HepG2 (cell line): ENCODE data around the gene FRMPD3. TPM values are rescaled to one million over a fixed set of nuclear protein-coding genes. Genes with fewer than 3 reads are reported as not detected.

Experiments
- ATAC-seq: fragments of 200-7000 bp; cut with Tn5 transposase; 3 replicates; pipeline ENCODE4 v1.9.1; 2020; ENCODE audit warnings: mild to moderate bottlenecking, moderate library complexity
- BruUV-seq: library from RNA; stranded (reverse); fragments of 400-500 nt; replicated peaks from 2 replicates; lab custom pipeline; 2021; lab: Mats Ljungman, UMichigan
- CTCF ChIA-PET: fragments of 300-600 bp; formaldehyde crosslinking; extraction: SDS; loops from one replicate; lab custom pipeline; 2021; ENCODE audit warnings: low total read pairs, inconsistent platforms, low intra/inter-chr PET ratio; lab: Yijun Ruan, JAX
- POLR2A ChIA-PET: fragments of 350-600 bp; sonication (Branson Sonifier 250); formaldehyde crosslinking; loops from one replicate; lab custom pipeline; 2020; ENCODE audit warnings: antibody characterized with exemption, inconsistent platforms; lab: Yijun Ruan, JAX
- DNase-seq: peaks from one replicate; pipeline ENCODE4 v3.0.0-alpha.2; 2015; ENCODE audit warnings: low spot score
- FAIRE-seq: peaks from 3 replicates; lab custom pipeline; 2011; peaks lifted over from hg19 to GRCh38; lab: Jason Lieb, UNC
- H2AFZ ChIP-seq: one replicate; pipeline ENCODE4 v1.6.1; 2011; ENCODE audit warnings: low read length, inconsistent platforms
- H3K27ac ChIP-seq: fragments of 300-600 bp; 3 replicates; pipeline ENCODE4 v1.8.0; 2011; ENCODE audit warnings: mixed run types, mild to moderate bottlenecking, mixed read lengths, low read length, inconsistent platforms; ENCODE audit not compliant: insufficient read depth; ENCODE audit errors: extremely low read length
- H3K27me3 ChIP-seq, 2 experiments: fragments of 200-600 bp in 1 of 2; 2 replicates in 1 of 2; 3 replicates in 1 of 2; pipeline versions ENCODE4 v1.6.0 to v1.8.0; 2011; ENCODE audit warnings: low read length in 2 of 2, mild to moderate bottlenecking in 2 of 2, moderate library complexity in 2 of 2, inconsistent platforms in 1 of 2; ENCODE audit not compliant: insufficient read depth in 2 of 2, control insufficient read depth in 1 of 2
- H3K36me3 ChIP-seq, 2 experiments: fragments of 200-600 bp in 1 of 2; replicated peaks in 1 of 2; 2 replicates in 1 of 2; 3 replicates in 1 of 2; pipeline versions ENCODE4 v1.5.1 to v1.8.0; 2011; ENCODE audit warnings: low read length in 2 of 2, inconsistent platforms in 1 of 2; ENCODE audit not compliant: insufficient read depth in 2 of 2, control insufficient read depth in 1 of 2
- H3K4me1 ChIP-seq: 2 replicates; pipeline ENCODE4 v1.5.1; 2012; ENCODE audit warnings: low read length, inconsistent platforms; ENCODE audit not compliant: insufficient read depth
- H3K4me2 ChIP-seq: 2 replicates; pipeline ENCODE4 v1.6.0; 2011; ENCODE audit warnings: low read depth, low read length, inconsistent platforms
- H3K4me3 ChIP-seq, 3 experiments: fragments of 200-600 bp in 1 of 3; sonication (generic), shearing (Covaris generic) in 1 of 3; replicated peaks in 1 of 3; 2 replicates each; pipeline ENCODE4 v1.5.1; 2011 to 2016; ENCODE audit warnings: low read length in 3 of 3, inconsistent platforms in 2 of 3, low read depth in 2 of 3, mild to moderate bottlenecking in 2 of 3, control low read depth in 1 of 3, mixed read lengths in 1 of 3; ENCODE audit not compliant: insufficient read depth in 1 of 3
- H3K79me2 ChIP-seq: one replicate; pipeline ENCODE4 v1.6.1; 2011; ENCODE audit warnings: low read length, inconsistent platforms; ENCODE audit not compliant: insufficient read depth
- H3K9ac ChIP-seq: 2 replicates; pipeline ENCODE4 v1.6.0; 2011; ENCODE audit warnings: mild to moderate bottlenecking, low read depth, low read length, inconsistent platforms; ENCODE audit not compliant: insufficient read depth
- H3K9me3 ChIP-seq: 2 replicates; pipeline ENCODE4 v1.5.1; 2012; ENCODE audit warnings: mild to moderate bottlenecking, low read length
- H4K20me1 ChIP-seq: 2 replicates; pipeline ENCODE4 v1.6.0; 2011; ENCODE audit warnings: inconsistent platforms, mild to moderate bottlenecking, low read length, moderate library complexity; ENCODE audit not compliant: insufficient read depth
- CREB3 ChIP-seq: sonication (generic); formaldehyde crosslinking; IDR thresholded peaks from 2 replicates; pipeline ENCODE4 v1.5.0; 2020; ENCODE audit warnings: missing genetic modification reagents
- DR1 ChIP-seq: sonication (generic); formaldehyde crosslinking; IDR thresholded peaks from 2 replicates; pipeline ENCODE4 v1.8.0; 2021; ENCODE audit warnings: mild to moderate bottlenecking, missing genetic modification reagents, inconsistent platforms
- ELF4 ChIP-seq: sonication (generic); formaldehyde crosslinking; IDR thresholded peaks from 2 replicates; pipeline ENCODE4 v1.5.0; 2020; ENCODE audit warnings: missing genetic modification reagents, mild to moderate bottlenecking, moderate library complexity, borderline replicate concordance
- ETS1 ChIP-seq: sonication (generic); formaldehyde crosslinking; IDR thresholded peaks from 2 replicates; pipeline ENCODE4 v1.4.0; 2020; ENCODE audit warnings: missing genetic modification reagents
- FOXK2 ChIP-seq: fragments of 450-650 bp; IDR thresholded peaks from 2 replicates; pipeline ENCODE4 v1.6.1; 2016
- HNRNPUL1 ChIP-seq: fragments of 200-400 bp; formaldehyde crosslinking; IDR thresholded peaks from 2 replicates; pipeline ENCODE4 v1.6.1; 2017; ENCODE audit warnings: low read depth, mild to moderate bottlenecking, low read length, moderate library complexity
- JUND ChIP-seq: sonication (generic); formaldehyde crosslinking; IDR thresholded peaks from 2 replicates; pipeline ENCODE4 v1.8.0; 2022; ENCODE audit warnings: mild to moderate bottlenecking, missing genetic modification reagents
- LRRFIP1 ChIP-seq: sonication (generic); formaldehyde crosslinking; conservative IDR thresholded peaks from 2 replicates; pipeline ENCODE4 v1.4.0; 2020; ENCODE audit warnings: missing genetic modification reagents
- MATR3 ChIP-seq: sonication (generic); formaldehyde crosslinking; IDR thresholded peaks from 2 replicates; pipeline ENCODE4 v1.4.0; 2020; ENCODE audit warnings: missing genetic modification reagents
- MBNL3 ChIP-seq: fragments of 250-450 bp; sonication (Bioruptor Pico); conservative IDR thresholded peaks from 2 replicates; pipeline ENCODE4 v1.8.0; 2022; ENCODE audit warnings: mild to moderate bottlenecking, inconsistent platforms
- PRMT3 ChIP-seq: sonication (generic); formaldehyde crosslinking; IDR thresholded peaks from 2 replicates; pipeline ENCODE4 v1.8.1; 2022; ENCODE audit warnings: low read depth, mild to moderate bottlenecking, moderate library complexity, missing genetic modification reagents, borderline replicate concordance
- TEAD3 ChIP-seq: optimal IDR thresholded peaks from 2 replicates; pipeline ENCODE3; 2016; ENCODE audit warnings: borderline replicate concordance
- THAP8 ChIP-seq: sonication (generic); formaldehyde crosslinking; IDR thresholded peaks from 2 replicates; pipeline ENCODE4 v1.5.1; 2020; ENCODE audit warnings: missing genetic modification reagents, mild to moderate bottlenecking, borderline replicate concordance
- ZBTB8A ChIP-seq: sonication (generic); formaldehyde crosslinking; IDR thresholded peaks from 2 replicates; pipeline ENCODE4 v1.4.0; 2020; ENCODE audit warnings: mild to moderate bottlenecking, low read depth, missing genetic modification reagents, borderline replicate concordance
- ZNF143 ChIP-seq: sonication (generic); formaldehyde crosslinking; IDR thresholded peaks from 2 replicates; pipeline ENCODE4 v1.4.0; 2020; ENCODE audit warnings: missing genetic modification reagents
- ZNF431 ChIP-seq: sonication (generic); formaldehyde crosslinking; IDR thresholded peaks from 2 replicates; pipeline ENCODE4 v1.9.0; 2022; ENCODE audit warnings: missing genetic modification reagents, low read depth, mild to moderate bottlenecking, borderline replicate concordance
- ZNF549 ChIP-seq: sonication (generic); formaldehyde crosslinking; IDR thresholded peaks from 2 replicates; pipeline ENCODE4 v1.5.0; 2020; ENCODE audit warnings: missing genetic modification reagents
- ZNF570 ChIP-seq: sonication (generic); formaldehyde crosslinking; IDR thresholded peaks from 2 replicates; pipeline ENCODE4 v1.4.0; 2020; ENCODE audit warnings: mild to moderate bottlenecking, missing genetic modification reagents, borderline replicate concordance
- ZNF639 ChIP-seq: conservative IDR thresholded peaks from 2 replicates; pipeline ENCODE4 v1.6.1; 2018; ENCODE audit warnings: missing genetic modification reagents
- ZNF891 ChIP-seq: sonication (generic); formaldehyde crosslinking; IDR thresholded peaks from 2 replicates; pipeline ENCODE4 v1.5.0; 2020; ENCODE audit warnings: mild to moderate bottlenecking, missing genetic modification reagents
- WGBS: methylation state at CpG from one replicate; pipeline ENCODE4 v1.1.6; 2017; ENCODE audit warnings: low lambda C conversion rate; 5-methylcytosine and 5-hydroxymethylcytosine counted together
- in situ Hi-C: cut with HindIII; loops from 2 replicates; pipeline ENCODE4 v1.10.0; 2017; ENCODE audit warnings: low pct_unique_long_range_greater_than_20kb; ENCODE audit not compliant: extremely low pct_ligation_motif_present
- intact Hi-C: fragments of 100-400 bp; cut with micrococcal nuclease; formaldehyde crosslinking; loops from one replicate; pipeline ENCODE4 v1.10.0; 2022; ENCODE audit not compliant: unreplicated experiment
- polyA plus RNA-seq, 8 experiments: library from polyadenylated mRNA; depleted of rRNA in 3 of 8; stranded (reverse) in 7 of 8; unstranded in 1 of 8; fragments of >200 nt; fragmentation: Illumina TruSeq in 4 of 8; extraction: Trizol in 4 of 8; gene quantifications; 2 replicates each; pipeline versions ENCODE4 v1.2.1 to v1.2.3, GENCODE V29; 2011 to 2016; ENCODE audit warnings: low read depth in 4 of 8, missing spikeins in 1 of 8, mixed read lengths in 1 of 8; ENCODE audit not compliant: insufficient read depth in 1 of 8
- total RNA-seq, 5 experiments: library from RNA; depleted of rRNA; stranded (reverse); fragments of >200 nt; fragmentation: Illumina TruSeq; extraction: Trizol; gene quantifications; 2 replicates each; pipeline ENCODE4 v1.2.3, GENCODE V29; 2016; ENCODE audit warnings: low read depth in 1 of 5

Gene FRMPD3
- total and polyA plus RNA-seq, 2 of the 13 experiments (the other 11 are each of a cell fraction or from before 2014, with no cell fraction given), result not detected

GRCh38 chrX:107445631-107446030 lies 3.8 kb upstream of the FRMPD3 start:
- Histone ChIP-seq H3K27me3 (peaks cover 3 to 16% of the 10 kb centered on the region in 2 experiments; a peak in 3 of 5 replicates), H2AFZ (no peak overlapping the region)
- TF ChIP-seq ELF4 (CRISPR knock-in tag), result no peak
- TF ChIP-seq ZBTB8A (CRISPR knock-in tag), result no peak
- no peak for TF ChIP-seq ZNF431 (CRISPR knock-in tag)
- no peak for TF ChIP-seq MBNL3 (CRISPR knock-in tag)
- no peak for TF ChIP-seq ZNF891 (CRISPR knock-in tag)
- TF ChIP-seq FOXK2, result no peak
- no peak for TF ChIP-seq PRMT3 (CRISPR knock-in tag)
- no peak for TF ChIP-seq JUND (CRISPR knock-in tag)
- TF ChIP-seq ZNF549 (CRISPR knock-in tag), result no peak
- no peak for TF ChIP-seq TEAD3
- TF ChIP-seq ZNF570, result no peak
- TF ChIP-seq ZNF639 (CRISPR knock-in tag), result no peak
- TF ChIP-seq ZNF143 (CRISPR knock-in tag), result no peak
- no peak for TF ChIP-seq CREB3
- TF ChIP-seq LRRFIP1 (CRISPR knock-in tag), result no peak
- TF ChIP-seq MATR3 (CRISPR knock-in tag), result no peak
- no peak for TF ChIP-seq THAP8 (CRISPR knock-in tag)
- TF ChIP-seq DR1, result no peak
- TF ChIP-seq HNRNPUL1, result no peak
- TF ChIP-seq ETS1 (CRISPR knock-in tag), result no peak
- TF ChIP-seq, all 625 proteins: peak for 0
- DNase-seq (no peak), ATAC-seq (no peak), FAIRE-seq (no peak)
- no peak overlapping the region for H3K4me2 ChIP-seq
- H3K27ac ChIP-seq, result no peak overlapping the region
- no CpG with 5 or more reads among the region's 1 CpG for WGBS
- H4K20me1 ChIP-seq, result no peaks in the 10 kb centered on the region
- no peaks in the 10 kb centered on the region for H3K36me3 ChIP-seq
- no peaks in the 10 kb centered on the region for H3K79me2 ChIP-seq
- no peak overlapping the region for H3K9ac ChIP-seq
- ChIA-PET CTCF (no interaction called here), POLR2A (no interaction called here)
- intact Hi-C loops (no loop called here), in situ Hi-C loops (no loop called here)
- H3K4me1 ChIP-seq, result peaks cover 12% of the 10 kb centered on the region; the same call in 1 of the 2 replicates
- no peaks in the 10 kb centered on the region for H3K9me3 ChIP-seq
- no TSS peak for BruUV-seq
- no peak overlapping the region for H3K4me3 ChIP-seq
